Measurements from ENCODE around the gene SNRNP25.

- TF ChIP-seq POLR2A (IDR thresholded peaks at IDR 0.05; ENCODE audit: low read depth, low read length), result no peak
- peak in 1 of 2 donors; percentile 22 for TF ChIP-seq CTCF (IDR thresholded peaks at IDR 0.05; ENCODE audit: extremely low read depth in 1 of 2, insufficient read depth in 1 of 2, low read depth in 1 of 2, low read length in 2 of 2)
- TF ChIP-seq EZH2 (IDR thresholded peaks at IDR 0.05; ENCODE audit: borderline replicate concordance, low read depth, low read length, severe bottlenecking), result no peak
- TF ChIP-seq MAX (IDR thresholded peaks at IDR 0.05; ENCODE audit: insufficient read depth, insufficient read length), result no peak
- no peak for TF ChIP-seq FOS (IDR thresholded peaks at IDR 0.05; ENCODE audit: borderline replicate concordance, insufficient read depth, low read length)
- no peak for TF ChIP-seq POLR2AphosphoS5 (IDR thresholded peaks at IDR 0.05; ENCODE audit: insufficient read depth, low read depth, low read length)
- TF ChIP-seq MYC (IDR thresholded peaks at IDR 0.05; ENCODE audit: low read depth, low read length), result no peak
These were observed 22.2 kb downstream of the SNRNP25 start for GRCh38 chr16:75580-76501.
